Activated CD4-positive, CD25-positive, alpha-beta regulatory T cell (primary cell): Measurements from ENCODE around the gene NKD1.
A peak's percentile ranks its signal among the peaks of the same experiment; 100 is the strongest.

Experiments used
- DNase-seq, 4 experiments: peaks; one replicate each; lab custom pipeline; 2025; lab: John Stamatoyannopoulos, UW

The NKD1 gene

DNA sequence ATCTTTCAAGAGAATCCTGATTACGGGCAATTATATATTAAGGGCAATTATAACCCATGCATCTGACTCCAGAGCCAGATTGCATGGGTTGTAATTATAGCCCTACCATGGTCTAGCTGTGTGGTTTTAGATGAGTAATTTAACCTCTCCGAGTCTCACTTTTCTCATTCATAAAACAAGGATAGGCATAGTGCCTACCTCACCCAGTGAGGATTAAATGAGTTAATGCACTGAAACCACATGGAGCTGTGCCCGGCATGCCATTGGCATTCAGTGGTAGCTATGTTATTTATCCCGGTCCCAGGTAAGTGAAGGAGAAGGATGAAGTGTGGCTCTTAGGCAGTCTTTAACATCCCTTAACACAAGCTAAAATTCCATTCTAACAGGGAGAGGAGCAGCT, 126.6 kb downstream of the NKD1 start:
- DNase-seq, result no peak

DNA sequence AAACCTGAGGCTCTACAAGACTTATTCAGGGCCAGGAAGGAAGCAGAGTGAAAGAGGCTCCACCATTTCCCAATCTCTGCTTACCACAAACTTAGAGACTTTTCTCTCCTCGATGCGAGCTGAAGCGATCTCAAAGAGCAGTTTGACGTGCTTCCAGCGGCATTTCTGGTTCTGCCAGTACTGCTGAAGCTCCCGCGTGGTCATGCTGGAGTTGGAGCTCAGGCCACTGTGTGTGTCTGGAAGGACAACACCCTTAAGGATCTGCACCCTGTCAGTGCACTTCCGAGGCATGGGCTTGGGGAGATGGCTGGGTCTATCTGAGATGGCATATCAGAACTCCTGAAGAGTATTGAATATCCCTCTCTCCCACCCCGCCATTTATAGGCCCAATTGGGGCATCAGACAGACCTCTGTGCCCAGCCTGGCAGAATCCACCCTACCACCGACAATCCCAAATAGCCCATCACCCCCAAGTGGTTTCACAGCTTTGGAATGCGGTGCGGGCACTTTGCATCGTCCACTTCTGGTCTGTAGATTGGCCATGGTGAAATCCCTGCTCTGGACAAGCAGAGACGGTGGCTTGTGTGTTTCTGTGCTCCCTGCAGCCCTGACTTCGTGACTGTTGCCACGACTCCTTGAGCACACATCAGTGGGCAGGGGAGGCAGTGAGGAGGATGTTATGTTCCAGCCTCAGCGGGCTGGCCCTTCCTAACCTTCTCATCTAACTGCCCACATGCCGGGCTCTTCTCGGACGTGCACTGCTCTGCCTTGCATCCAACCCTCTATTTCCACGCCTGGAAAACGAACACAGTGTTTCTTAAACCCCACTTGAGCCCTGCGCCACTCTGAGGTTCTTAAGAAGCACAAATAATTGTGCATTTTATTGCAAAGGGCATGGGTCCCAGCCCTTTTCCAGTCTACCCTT, 127.8 kb downstream of the NKD1 start:
- DNase-seq, result no peak

DNA sequence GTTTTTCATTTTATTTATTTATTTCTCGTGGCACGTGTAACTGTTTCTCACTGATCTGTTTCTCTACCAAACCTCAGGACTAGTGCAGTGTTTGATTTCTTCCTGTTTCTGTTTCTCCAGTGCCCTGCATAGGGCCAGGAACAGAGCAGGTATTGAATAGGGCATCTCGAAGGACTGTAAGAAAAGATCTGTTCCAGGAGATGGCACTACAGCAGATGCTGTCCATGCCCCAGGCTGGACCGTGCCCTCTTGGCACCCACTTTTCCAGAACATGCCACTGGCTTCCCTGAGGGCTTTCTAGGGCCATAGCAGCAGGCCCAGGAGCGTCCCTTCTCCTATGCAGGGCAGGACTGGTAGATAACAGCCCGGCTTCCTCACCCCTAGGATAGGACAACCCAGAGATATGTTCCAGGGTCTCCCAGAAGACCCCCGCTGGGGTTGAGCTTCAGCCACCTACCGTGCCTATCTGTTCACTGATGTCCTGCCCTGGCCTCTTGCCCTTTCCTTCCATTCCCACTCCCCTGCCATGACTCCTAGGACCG, 128.6 kb downstream of the NKD1 start:
- no peak for DNase-seq

DNA sequence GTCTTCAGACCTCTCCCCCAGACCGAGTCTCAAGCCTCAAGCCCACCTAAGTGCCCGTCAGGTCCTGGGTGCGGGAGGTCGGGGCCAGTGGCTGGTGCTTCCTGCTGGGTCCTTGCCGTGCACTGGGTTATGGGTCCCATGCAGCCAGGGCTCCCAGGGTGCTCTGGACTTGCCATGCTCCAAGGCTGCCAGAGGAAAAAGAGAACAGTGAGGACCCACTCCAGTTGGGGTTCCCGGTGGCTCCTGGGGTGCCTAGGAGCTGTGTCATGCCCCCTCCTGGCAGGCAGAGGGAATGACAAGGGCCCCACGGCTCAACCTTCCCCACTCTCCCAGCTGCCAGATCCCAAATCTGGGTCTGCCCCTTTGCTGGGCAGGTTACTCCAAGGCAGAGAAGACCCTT, 129.2 kb downstream of the NKD1 start:
- no peak for DNase-seq

DNA sequence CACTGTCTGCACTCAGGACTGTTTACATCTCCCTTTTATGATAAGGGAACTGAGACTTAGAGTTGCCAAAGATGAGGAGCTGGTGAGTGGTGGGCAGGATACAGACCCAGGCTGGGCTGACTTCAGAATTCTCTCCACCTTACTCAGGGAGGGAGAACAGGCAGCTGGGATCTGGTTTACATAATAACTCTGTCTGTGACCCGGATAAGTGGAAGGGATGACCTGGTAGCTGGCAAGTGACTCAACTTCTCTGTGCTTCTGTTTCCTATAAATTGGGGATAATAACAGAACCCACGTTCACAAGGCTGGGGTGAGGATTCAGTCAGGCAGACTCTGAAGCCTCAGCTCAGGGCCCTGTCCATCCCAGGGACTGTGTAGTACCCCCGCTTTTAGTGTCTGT, 130.3 kb downstream of the NKD1 start:
- no peak for DNase-seq

DNA sequence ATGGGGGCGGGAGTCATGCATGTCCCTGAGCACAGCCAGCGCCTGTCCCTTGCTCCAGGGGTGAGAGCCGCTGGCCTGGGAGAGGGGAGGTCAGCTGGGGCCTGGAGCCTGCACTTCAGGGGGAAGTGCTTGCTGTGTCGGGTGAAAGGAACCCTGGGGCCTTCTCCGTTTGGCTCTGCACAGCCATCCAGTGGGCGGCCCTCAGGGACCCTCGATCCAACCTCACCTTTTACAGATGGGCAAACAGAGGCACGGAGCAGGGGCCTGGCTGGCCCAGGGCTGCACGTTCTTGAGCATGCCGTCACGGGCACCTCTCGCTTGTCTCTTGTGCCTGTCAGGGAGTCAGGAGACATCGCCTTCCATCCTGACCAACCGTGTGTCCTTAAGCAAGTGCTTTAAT, 131.1 kb downstream of the NKD1 start:
- no peak for DNase-seq

DNA sequence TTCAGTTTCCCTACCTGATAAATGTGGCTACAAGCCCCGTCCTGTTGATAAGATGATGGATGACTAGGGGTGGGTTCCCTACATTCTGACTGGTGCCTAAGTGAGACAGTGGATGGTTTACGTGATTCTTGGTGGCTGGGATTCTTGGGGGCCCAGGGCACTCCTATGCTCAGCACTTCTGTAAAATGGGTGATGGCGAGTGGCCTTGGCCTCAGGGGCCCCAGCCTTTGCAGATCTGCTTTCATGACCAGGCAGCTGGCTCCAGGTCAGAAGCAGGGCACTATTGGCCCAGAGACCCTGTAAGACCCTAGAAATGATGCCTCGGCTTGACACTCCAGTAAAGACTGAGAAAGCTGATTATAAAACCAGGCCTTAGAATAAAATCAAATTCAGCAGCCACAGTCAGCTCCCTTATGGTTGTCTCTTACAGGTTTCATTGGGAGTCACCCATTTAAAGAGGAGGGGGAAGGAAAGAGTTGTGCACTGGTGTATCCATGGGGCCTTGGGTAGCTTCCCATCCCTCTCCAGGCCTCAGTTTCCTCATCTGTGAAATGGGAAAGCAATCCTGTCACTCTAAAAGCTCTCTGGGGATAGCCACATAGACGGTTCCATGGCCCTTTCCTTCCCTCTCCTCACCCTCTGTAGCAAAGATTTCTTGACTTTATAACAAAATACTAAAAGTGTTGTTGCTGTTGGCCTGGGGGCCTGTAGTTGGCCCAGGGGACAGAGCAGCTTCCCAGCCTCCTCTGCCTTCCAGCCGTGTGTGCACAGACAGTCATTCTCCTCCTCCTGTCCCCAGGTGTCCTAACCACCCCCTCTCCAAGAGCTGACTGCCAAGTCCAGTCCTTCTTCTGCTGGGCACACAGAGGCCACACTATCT, 131.7 kb downstream of the NKD1 start:
- no peak for DNase-seq

DNA sequence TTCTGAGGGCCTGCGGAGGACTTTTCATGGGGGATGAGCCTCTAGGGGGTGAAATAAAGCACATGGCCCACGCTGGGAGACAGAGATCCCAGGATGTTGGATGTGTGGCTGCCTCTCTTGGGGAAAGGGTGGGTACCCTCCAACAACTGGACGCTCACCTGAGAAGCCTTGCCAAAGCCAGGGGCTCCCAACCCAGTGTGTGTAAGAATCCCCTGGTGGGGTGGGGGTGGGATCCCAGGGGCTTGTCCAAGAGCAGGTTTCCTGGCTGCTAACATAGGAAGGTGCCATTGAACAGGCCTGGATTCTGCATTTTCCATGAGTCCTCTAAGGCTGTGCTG, 132.3 kb downstream of the NKD1 start:
- no peak for DNase-seq

DNA sequence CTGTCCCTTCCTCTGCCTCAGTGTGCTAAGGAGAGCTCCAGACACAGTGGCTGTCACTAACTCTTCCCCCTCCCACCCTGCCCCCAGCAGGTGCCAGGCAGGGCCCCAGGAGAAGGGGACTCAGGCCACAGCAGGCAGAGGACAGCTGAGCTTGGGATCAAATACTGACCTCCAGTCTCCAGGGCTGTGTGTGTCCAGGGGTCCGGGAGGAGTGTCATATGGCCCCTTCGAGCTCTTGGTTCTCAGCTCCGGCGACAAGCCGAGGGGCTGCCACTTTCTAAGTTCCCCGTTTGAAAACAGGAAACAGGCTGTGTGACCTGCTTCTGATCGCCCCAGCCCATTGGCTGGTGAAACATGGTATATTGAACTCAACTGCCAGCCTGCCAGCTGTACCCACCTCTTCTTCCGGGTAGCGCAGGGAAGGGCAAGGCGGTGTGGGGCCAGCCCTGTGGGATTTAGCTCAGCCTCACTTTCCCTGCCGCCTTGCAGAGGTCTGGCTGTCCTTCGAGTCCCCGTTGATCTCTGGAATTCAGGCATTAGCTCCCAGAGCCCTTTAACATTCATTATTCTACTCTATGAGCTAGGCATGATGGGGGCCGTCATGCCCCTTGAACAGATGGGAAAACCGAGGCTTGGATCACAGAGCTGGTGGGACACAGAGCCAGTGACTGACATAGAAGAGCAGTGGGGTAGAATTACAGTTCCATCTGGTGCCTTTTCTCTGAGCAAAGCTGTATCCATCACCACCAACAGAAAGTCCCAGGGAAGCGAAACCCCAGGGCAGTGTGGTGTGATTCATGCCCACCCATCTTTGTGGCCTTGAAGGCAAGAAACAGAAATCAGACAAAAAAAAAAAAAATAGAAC, 133.1 kb downstream of the NKD1 start, which contains the start of gene SNX20:
Gene SNX20, minus strand, starts transcription at position 292 of the 865 bp plus-strand sequence. CDS start 3,786 bp downstream, outside the sequence.
- peak in 2 of 4 experiments; percentile 49 to 58 for DNase-seq

DNA sequence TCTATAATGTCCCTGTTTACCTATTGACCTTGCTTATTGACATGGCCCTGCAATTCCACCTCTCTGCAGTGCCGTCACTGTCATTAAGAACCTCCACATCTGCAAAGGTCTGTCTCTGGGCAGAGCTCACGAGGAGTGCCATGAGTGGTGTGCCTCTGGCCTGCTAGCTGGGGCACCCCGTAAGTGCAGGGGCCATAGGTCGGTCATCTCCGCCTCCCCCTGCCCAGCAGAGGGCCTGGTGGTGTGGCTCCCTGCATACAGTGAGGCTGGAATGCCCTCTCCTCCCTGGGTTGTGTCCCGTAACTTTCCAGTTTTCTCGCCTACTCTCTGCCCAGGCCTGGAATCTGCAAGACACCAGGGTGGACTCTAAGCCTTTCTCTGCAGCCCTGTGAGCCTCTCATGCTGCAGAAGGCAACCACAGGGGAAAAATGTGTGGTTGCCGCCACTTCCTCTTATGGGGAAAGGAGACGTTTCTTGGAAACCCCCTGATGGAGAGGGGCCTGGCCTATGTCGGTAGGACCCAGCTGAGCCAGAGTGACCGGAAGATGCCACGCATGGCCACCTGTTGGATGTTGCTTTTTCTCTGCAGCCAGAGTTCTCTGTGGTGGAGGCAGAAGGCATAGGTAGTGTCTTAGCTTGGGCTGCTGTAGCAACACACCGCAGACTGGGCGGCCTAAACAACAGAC, 135.6 kb downstream of the NKD1 start:
- no peak for DNase-seq

DNA sequence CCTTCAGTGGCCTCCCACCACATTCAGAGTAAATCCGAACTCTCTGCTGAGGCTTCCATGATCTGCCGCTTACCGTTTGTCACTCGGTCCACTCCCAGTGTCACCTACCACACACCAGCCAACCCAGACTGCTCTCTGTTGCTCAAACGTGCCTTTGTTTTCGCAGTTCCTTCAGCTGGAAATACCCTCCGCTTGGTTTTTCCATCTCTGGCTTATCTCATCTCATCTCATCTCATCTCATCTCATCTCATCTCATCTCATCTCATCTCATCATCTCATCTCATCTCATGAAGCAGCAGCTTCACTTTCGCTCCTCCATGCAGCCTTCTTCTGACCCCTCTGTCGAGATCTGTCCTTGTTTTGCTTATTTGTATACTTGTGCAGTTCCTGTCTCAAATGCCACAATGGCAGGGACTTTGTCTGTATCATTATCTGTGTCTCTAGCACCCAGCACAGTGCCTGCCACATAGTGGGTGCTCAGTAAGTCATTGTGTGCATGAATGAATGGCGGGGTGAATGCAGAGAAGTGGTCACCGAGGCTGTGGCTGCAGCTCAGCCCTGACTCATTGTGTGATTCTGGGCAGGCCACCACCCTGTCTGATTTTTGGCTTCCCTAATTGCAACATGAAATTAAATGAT, 136.7 kb downstream of the NKD1 start:
- no peak for DNase-seq

DNA sequence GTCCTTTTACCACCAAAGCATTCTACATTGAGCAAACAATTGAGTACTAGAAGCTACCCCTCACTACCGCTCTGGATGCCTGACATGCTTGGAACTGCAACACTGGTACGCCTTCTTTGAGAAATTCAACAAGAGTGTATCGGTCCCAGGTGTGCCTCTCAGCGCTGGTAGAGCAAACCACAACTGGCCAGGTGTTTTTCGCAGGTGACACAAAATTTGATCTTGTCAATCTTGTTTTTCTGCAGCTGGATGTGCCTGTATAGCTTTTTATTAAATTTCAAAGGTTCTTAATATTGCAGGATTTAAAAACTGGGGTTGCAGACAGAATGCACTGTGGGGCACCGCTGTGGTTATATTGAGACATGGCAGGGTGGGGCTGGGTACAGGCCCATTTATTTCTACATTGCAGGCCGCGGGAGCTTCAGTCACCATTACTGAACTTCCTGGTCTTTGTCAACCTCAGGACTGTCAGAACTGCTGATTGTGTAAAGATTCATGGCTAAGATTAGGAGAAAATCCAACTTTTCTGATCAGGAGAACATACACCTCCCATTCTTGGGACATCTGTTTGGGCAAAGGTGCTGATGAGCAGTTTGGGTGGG, 137.4 kb downstream of the NKD1 start:
- DNase-seq, result no peak

DNA sequence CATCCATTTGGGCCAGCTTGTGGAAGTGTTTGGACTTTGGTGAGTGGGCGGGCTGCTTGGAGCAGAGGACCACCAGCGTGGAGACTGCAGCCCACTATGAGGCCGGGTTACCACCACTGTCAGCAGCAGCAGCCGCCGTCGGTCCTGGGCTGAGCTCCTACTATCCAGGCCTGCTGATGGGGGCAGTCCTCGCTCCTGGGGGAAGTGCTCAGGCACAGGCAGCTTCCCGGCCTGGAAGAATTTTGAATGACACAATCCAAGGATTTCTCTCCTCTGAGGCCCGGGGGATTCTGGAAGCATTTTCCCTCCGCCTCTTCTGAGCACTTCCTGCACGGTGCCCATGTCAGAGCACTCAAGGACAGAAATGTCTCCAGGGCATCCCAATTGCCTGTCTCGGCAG, 139.9 kb downstream of the NKD1 start:
- no peak for DNase-seq

DNA sequence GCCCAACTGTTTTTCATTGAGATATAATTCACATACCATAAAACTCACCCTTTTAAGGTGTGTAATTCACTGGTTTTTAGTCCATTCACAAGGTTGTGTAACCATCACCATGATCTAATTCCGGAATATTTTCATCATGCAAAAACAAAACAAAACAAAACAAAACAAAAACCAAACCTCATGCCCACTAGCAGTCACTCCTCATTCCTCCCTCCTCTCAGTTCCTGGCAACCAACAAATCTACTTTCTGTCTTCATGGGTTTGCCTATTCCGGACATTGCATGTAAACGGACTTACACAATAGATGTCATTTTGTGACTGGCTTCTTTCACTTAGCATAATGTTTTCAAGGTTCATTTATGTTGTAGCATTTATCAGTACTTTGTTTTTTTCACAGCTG, 140.7 kb downstream of the NKD1 start:
- DNase-seq, result no peak

DNA sequence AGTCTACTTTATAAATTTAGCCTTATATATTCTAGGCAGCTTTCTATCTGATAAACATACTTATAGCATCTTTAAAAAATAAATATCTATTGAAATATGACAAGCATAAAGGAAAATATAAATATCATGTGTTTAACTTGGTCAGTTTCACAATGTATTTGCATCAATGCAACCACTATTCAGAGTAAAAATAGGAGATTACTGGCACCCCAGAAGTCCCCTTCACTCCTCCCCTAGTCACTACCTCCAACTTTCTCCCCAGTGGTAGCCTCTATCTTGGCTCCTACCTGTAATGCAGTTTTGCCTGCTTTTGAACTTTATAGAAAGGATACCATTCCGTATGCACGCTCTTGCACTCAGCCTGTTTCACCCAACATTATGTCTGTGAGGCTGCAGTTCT, 142.0 kb downstream of the NKD1 start:
- no peak for DNase-seq

DNA sequence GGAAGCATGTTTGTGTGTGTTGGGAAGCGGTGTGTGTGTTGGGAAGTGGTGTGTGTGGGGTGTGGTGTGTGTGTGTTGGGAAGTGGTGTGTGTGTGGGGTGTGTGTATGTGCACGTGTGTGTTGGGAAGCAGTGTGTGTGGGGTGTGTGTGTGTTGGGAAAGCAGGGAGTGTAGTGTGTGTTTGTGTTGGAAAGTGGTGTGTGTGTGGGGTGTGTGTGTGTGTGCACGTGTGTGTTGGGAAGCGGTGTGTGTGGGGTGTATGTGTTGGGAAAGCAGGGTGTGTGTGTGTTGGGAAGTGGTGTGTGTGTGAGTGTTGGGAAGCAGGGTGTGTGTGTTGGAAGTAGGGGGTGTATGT, 144.4 kb downstream of the NKD1 start:
- no peak for DNase-seq

DNA sequence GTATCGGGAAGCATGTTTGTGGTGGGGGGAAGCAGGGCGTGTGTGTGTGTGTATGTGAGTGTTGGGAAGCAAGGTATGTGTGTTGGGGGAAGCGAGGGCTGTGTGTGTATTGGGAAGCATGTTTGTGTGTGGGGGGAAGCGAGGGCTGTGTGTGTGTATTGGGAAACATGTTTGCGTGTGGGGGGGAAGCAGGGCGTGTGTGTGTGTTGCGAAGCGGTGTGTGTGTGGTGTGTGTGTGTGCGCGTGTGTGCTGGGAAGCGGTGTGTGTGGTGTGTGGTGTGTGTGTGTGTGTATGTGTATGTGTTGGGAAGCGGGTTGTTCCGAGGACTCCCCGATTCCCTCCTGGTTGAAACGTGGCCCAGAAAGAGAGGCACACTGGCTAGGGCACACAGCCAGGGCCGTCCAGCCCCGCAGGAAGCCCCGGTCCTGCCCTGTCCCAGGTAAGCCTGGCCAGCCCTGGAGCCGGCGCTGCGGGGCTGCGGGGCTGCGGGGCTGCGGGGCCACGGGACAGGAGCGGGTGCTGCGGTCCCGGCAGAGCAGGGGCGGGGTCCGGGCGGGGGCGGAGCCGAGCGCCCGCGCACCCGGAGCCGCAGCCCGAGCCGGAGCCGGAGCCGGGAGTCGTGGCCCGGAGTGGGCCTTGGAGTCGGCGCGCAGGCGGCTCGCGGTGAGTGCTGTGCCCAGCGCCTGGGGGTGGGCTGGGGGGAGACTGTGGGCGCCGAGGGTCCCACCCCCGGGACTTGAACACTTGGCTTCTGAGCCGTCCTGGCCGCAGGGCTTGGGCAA, 145.0 kb downstream of the NKD1 start, which contains the start of gene NOD2:
Gene NOD2, plus strand, starts transcription at position 608 of the 783 bp plus-strand sequence. CDS start 5,890 bp downstream, outside the sequence.
- DNase-seq, result no peak

DNA sequence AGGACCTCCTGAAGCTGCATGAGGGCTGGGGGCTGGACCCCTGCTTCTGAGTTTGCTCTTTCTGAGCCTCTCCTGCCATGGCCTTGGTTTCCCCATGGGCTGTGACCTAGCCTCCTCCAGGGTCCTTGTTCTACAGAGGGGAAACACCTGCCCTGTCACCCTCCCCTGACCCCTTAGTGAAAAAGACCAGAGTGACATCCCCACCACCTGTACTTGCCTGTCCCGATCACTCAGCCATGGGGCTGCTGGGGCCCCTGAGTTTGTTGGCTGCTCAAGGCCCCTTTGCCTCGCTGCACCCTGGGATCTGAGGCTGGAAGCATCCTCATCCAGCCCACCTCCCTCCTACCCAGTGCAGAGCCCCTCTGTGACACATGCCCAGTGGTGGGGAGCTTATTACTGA, 146.0 kb downstream of the NKD1 start:
- no peak for DNase-seq
